ENCODE data around the gene C10orf53.
"Not testable (repeated sequence)": the region's sequence is repeated elsewhere in the genome, so short reads cannot be mapped to it uniquely, and the experiment has no call there.

Gene C10orf53

GRCh38 chr10:49694466-49694865 is 15.0 kb downstream of the C10orf53 start:
- Mint-ChIP-seq H3K4me1 (no peaks in the 10 kb centered on the region), H3K27me3 (peaks cover 23% of the 10 kb centered on the region), H3K9me3 (no peaks in the 10 kb centered on the region), H3K36me3 (no peaks in the 10 kb centered on the region), H3K27ac (no peak overlapping the region), H3K4me3 (no peak overlapping the region)

- Mint-ChIP-seq H3K9me3 (no peaks in the 10 kb centered on the region), H3K27ac (no peak overlapping the region), H3K27me3 (peaks cover 12% of the 10 kb centered on the region), H3K4me3 (no peak overlapping the region), H3K4me1 (no peaks in the 10 kb centered on the region), H3K36me3 (no peaks in the 10 kb centered on the region)
These were observed 16.9 kb downstream of the C10orf53 start for GRCh38 chr10:49696311-49696710.

GRCh38 chr10:49698679-49699078 is 19.2 kb downstream of the C10orf53 start:
- Mint-ChIP-seq H3K4me3 (no peak overlapping the region), H3K4me1 (no peaks in the 10 kb centered on the region), H3K27ac (no peak overlapping the region), H3K36me3 (no peaks in the 10 kb centered on the region), H3K27me3 (peaks cover 12% of the 10 kb centered on the region), H3K9me3 (no peaks in the 10 kb centered on the region)

GRCh38 chr10:49700211-49700610 is 20.8 kb downstream of the C10orf53 start:
- H3K4me3 Mint-ChIP-seq: no peak overlapping the region
- no peaks in the 10 kb centered on the region for H3K4me1 Mint-ChIP-seq
- peaks cover 10% of the 10 kb centered on the region for H3K27me3 Mint-ChIP-seq
- H3K27ac Mint-ChIP-seq: no peak overlapping the region
- no peaks in the 10 kb centered on the region for H3K9me3 Mint-ChIP-seq
- H3K36me3 Mint-ChIP-seq: no peaks in the 10 kb centered on the region

- Mint-ChIP-seq H3K9me3 (no peaks in the 10 kb centered on the region), H3K4me3 (no peak overlapping the region), H3K36me3 (no peaks in the 10 kb centered on the region), H3K27me3 (peaks cover 10% of the 10 kb centered on the region), H3K27ac (no peak overlapping the region), H3K4me1 (no peaks in the 10 kb centered on the region)
These were observed 21.5 kb downstream of the C10orf53 start for GRCh38 chr10:49700997-49701396.

- Mint-ChIP-seq H3K4me1 (no peaks in the 10 kb centered on the region), H3K27ac (no peak overlapping the region), H3K36me3 (no peaks in the 10 kb centered on the region), H3K27me3 (peaks cover 7% of the 10 kb centered on the region), H3K4me3 (no peak overlapping the region), H3K9me3 (no peaks in the 10 kb centered on the region)
These were observed 28.1 kb downstream of the C10orf53 start for GRCh38 chr10:49707585-49707984.

GRCh38 chr10:49709934-49710333 is 30.5 kb downstream of the C10orf53 start:
- H3K36me3 Mint-ChIP-seq: peaks cover 2% of the 10 kb centered on the region
- peaks cover 4% of the 10 kb centered on the region for H3K9me3 Mint-ChIP-seq
- no peaks in the 10 kb centered on the region for H3K4me1 Mint-ChIP-seq
- no peak overlapping the region for H3K4me3 Mint-ChIP-seq
- peaks cover 9% of the 10 kb centered on the region for H3K27me3 Mint-ChIP-seq
- H3K27ac Mint-ChIP-seq: no peak overlapping the region

- Mint-ChIP-seq H3K9me3 (peaks cover 4% of the 10 kb centered on the region), H3K36me3 (peaks cover 2% of the 10 kb centered on the region), H3K4me1 (no peaks in the 10 kb centered on the region), H3K27ac (no peak overlapping the region), H3K27me3 (peaks cover 9% of the 10 kb centered on the region), H3K4me3 (no peak overlapping the region)
These were observed 31.5 kb downstream of the C10orf53 start for GRCh38 chr10:49710966-49711365.

GRCh38 chr10:49711481-49711880 is 32.0 kb downstream of the C10orf53 start:
- H3K27ac Mint-ChIP-seq: no peak overlapping the region
- H3K36me3 Mint-ChIP-seq: peaks cover 2% of the 10 kb centered on the region
- H3K4me1 Mint-ChIP-seq: no peaks in the 10 kb centered on the region
- H3K9me3 Mint-ChIP-seq: peaks cover 4% of the 10 kb centered on the region
- H3K4me3 Mint-ChIP-seq: no peak overlapping the region
- H3K27me3 Mint-ChIP-seq: peaks cover 9% of the 10 kb centered on the region

- Mint-ChIP-seq H3K4me1 (no peaks in the 10 kb centered on the region), H3K36me3 (peaks cover 2% of the 10 kb centered on the region), H3K4me3 (no peak overlapping the region), H3K27me3 (peaks cover 9% of the 10 kb centered on the region), H3K9me3 (peaks cover 4% of the 10 kb centered on the region), H3K27ac (no peak overlapping the region)
These were observed 33.8 kb downstream of the C10orf53 start for GRCh38 chr10:49713266-49713665.

GRCh38 chr10:49715157-49715556 is 35.7 kb downstream of the C10orf53 start:
- H3K27me3 Mint-ChIP-seq, H3K4me3 Mint-ChIP-seq, H3K36me3 Mint-ChIP-seq, H3K4me1 Mint-ChIP-seq, H3K9me3 Mint-ChIP-seq, H3K27ac Mint-ChIP-seq: not testable (repeated sequence)

GRCh38 chr10:49726593-49726992 is 47.1 kb downstream of the C10orf53 start:
- Mint-ChIP-seq H3K9me3 (peaks cover 14% of the 10 kb centered on the region), H3K4me3 (no peak overlapping the region), H3K36me3 (no peaks in the 10 kb centered on the region), H3K27ac (no peak overlapping the region), H3K27me3 (no peaks in the 10 kb centered on the region), H3K4me1 (no peaks in the 10 kb centered on the region)

GRCh38 chr10:49733866-49734265 is 54.4 kb downstream of the C10orf53 start:
- Mint-ChIP-seq H3K36me3 (no peaks in the 10 kb centered on the region), H3K9me3 (no peaks in the 10 kb centered on the region), H3K27ac (no peak overlapping the region), H3K4me3 (no peak overlapping the region), H3K27me3 (no peaks in the 10 kb centered on the region), H3K4me1 (no peaks in the 10 kb centered on the region)

GRCh38 chr10:49734676-49735075 is 55.2 kb downstream of the C10orf53 start:
- H3K27me3 Mint-ChIP-seq: no peaks in the 10 kb centered on the region
- no peak overlapping the region for H3K27ac Mint-ChIP-seq
- H3K36me3 Mint-ChIP-seq: no peaks in the 10 kb centered on the region
- no peak overlapping the region for H3K4me3 Mint-ChIP-seq
- no peaks in the 10 kb centered on the region for H3K9me3 Mint-ChIP-seq
- H3K4me1 Mint-ChIP-seq: no peaks in the 10 kb centered on the region

GRCh38 chr10:49735161-49735560 is 55.7 kb downstream of the C10orf53 start:
- Mint-ChIP-seq H3K27ac (no peak overlapping the region), H3K4me3 (no peak overlapping the region), H3K36me3 (no peaks in the 10 kb centered on the region), H3K4me1 (no peaks in the 10 kb centered on the region), H3K9me3 (no peaks in the 10 kb centered on the region), H3K27me3 (no peaks in the 10 kb centered on the region)

GRCh38 chr10:49735848-49736563 is 56.6 kb downstream of the C10orf53 start:
- Mint-ChIP-seq H3K27me3 (no peaks in the 10 kb centered on the region), H3K4me3 (no peak overlapping the region), H3K27ac (no peak overlapping the region), H3K36me3 (no peaks in the 10 kb centered on the region), H3K9me3 (no peaks in the 10 kb centered on the region), H3K4me1 (no peaks in the 10 kb centered on the region)

- Mint-ChIP-seq H3K4me3 (no peak overlapping the region), H3K9me3 (no peaks in the 10 kb centered on the region), H3K36me3 (no peaks in the 10 kb centered on the region), H3K27me3 (no peaks in the 10 kb centered on the region), H3K27ac (no peak overlapping the region), H3K4me1 (no peaks in the 10 kb centered on the region)
These were observed 57.2 kb downstream of the C10orf53 start for GRCh38 chr10:49736564-49737113.
